Activated CD8-positive, alpha-beta T cell treated with anti-CD3 and anti-CD28 coated beads for 36 hours (primary cell): ENCODE data around the gene DLG1. TPM values are rescaled to one million over a fixed set of nuclear protein-coding genes. Genes with fewer than 3 reads are reported as not detected.

Experiments
- ATAC-seq: fragments of 200-7000 bp; cut with Tn5 transposase; one replicate; pipeline ENCODE4 v1.10.0; 2021; ENCODE audit warnings: mild to moderate bottlenecking, moderate library complexity
- CTCF ChIA-PET: fragments of 350-600 bp; sonication (Branson Sonifier 250); formaldehyde crosslinking; loops from one replicate; lab custom pipeline; 2021; ENCODE audit warnings: antibody characterized with exemption; lab: Charles Lee
- POLR2A ChIA-PET: fragments of 350-600 bp; sonication (Branson Sonifier 250); formaldehyde crosslinking; loops from one replicate; lab custom pipeline; 2021; ENCODE audit warnings: antibody characterized with exemption; lab: Charles Lee
- DNase-seq: peaks from one replicate; pipeline ENCODE4 v3.0.0-alpha.2; 2020
- H3K27ac Mint-ChIP-seq: one replicate; pipeline ENCODE4 v1.8.0; 2021; ENCODE audit warnings: mild to moderate bottlenecking, mixed read lengths
- H3K27me3 Mint-ChIP-seq: one replicate; pipeline ENCODE4 v1.8.0; 2021; ENCODE audit warnings: mixed read lengths
- H3K36me3 Mint-ChIP-seq: one replicate; pipeline ENCODE4 v1.8.0; 2021; ENCODE audit warnings: low read depth, mixed read lengths
- H3K4me1 Mint-ChIP-seq: one replicate; pipeline ENCODE4 v1.8.0; 2021; ENCODE audit warnings: low read depth, mixed read lengths
- H3K4me3 Mint-ChIP-seq: one replicate; pipeline ENCODE4 v1.8.0; 2021; ENCODE audit warnings: mild to moderate bottlenecking, moderate library complexity, mixed read lengths
- H3K9me3 Mint-ChIP-seq: one replicate; pipeline ENCODE4 v1.8.0; 2021; ENCODE audit warnings: mixed read lengths
- intact Hi-C: fragments of 100-400 bp; cut with micrococcal nuclease; formaldehyde crosslinking; loops from one replicate; pipeline ENCODE4 v1.10.0; 2022
- total RNA-seq, 2 experiments: library from RNA; stranded (reverse); gene quantifications; one replicate each; pipeline ENCODE4 v1.2.3, GENCODE V29; 2021
- TF ChIP-seq, protein P1 (sequence below): fragments of 200-600 bp; IDR thresholded peaks from one replicate; pipeline ENCODE4 v1.8.0; 2022; ENCODE audit warnings: antibody characterized with exemption, mild to moderate bottlenecking

Gene DLG1
- total RNA-seq, 2 experiments from 2014 or later, result 57.6 to 62.2 TPM

DNA sequence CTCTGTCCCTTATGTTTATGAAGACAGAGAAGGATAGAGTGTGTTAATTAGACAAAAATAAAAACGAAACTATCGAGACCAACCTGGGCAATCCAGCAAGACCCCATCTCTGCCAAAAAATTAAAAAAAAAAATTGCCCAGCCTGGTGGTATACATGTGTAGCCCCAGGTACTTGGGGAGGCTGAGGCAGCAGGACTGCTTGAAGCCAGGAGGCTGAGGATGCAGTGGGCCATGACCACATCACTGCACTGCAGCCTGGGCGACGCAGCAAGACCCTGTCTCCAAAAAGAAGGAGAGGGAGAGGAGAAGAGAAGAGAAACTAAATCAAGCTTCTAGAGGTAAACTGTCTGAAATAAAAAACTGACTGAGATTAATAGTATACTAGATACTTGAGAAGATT lies 32.1 kb downstream of the DLG1 start:
- H3K27me3 Mint-ChIP-seq, result no peaks in the 10 kb centered on the region

DNA sequence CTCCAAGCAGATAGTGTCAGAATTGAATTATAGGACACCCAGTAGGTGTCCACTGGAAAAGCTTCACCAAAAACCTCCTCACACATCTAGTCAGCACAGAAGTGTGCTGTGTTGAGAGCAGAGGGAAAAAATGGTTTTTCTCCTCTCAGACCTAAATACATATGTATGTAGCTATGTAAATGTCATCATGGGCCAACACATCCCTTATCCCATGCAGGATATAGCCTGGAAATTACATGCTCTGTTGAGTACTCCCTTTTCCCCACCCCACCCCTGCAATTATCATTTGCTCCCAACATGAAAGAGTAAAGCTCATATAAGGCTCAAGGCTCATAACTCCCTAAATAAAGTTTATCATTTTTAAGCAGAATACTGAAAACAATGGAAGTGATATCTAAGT lies 35.7 kb downstream of the DLG1 start:
- H3K36me3 Mint-ChIP-seq, result peaks cover 5% of the 10 kb centered on the region
- no peaks in the 10 kb centered on the region for H3K27me3 Mint-ChIP-seq
- TF ChIP-seq, protein P1, sequence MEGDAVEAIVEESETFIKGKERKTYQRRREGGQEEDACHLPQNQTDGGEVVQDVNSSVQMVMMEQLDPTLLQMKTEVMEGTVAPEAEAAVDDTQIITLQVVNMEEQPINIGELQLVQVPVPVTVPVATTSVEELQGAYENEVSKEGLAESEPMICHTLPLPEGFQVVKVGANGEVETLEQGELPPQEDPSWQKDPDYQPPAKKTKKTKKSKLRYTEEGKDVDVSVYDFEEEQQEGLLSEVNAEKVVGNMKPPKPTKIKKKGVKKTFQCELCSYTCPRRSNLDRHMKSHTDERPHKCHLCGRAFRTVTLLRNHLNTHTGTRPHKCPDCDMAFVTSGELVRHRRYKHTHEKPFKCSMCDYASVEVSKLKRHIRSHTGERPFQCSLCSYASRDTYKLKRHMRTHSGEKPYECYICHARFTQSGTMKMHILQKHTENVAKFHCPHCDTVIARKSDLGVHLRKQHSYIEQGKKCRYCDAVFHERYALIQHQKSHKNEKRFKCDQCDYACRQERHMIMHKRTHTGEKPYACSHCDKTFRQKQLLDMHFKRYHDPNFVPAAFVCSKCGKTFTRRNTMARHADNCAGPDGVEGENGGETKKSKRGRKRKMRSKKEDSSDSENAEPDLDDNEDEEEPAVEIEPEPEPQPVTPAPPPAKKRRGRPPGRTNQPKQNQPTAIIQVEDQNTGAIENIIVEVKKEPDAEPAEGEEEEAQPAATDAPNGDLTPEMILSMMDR, result no peak
- H3K9me3 Mint-ChIP-seq, result no peaks in the 10 kb centered on the region
- ATAC-seq, result no peak
- intact Hi-C loops, result no loop called here
- DNase-seq, result no peak
- CTCF ChIA-PET, result interaction anchor here (1.0 to 1.2 kb wide), 2 partner anchors 239 to 247 kb away, joined by 3 to 5 read pairs; no protein-coding TSS in a partner anchor
- H3K27ac Mint-ChIP-seq, result no peak overlapping the region
- peaks cover 46% of the 10 kb centered on the region for H3K4me1 Mint-ChIP-seq
- POLR2A ChIA-PET, result no interaction called here
- H3K4me3 Mint-ChIP-seq, result no peak overlapping the region

More for the DNA sequence above, 32.1 kb downstream of the DLG1 start:
- no peak overlapping the region for H3K4me3 Mint-ChIP-seq
- no peak overlapping the region for H3K27ac Mint-ChIP-seq
- peaks cover 33% of the 10 kb centered on the region for H3K4me1 Mint-ChIP-seq
- ChIA-PET CTCF (interaction anchor here (1.4 to 1.9 kb wide), 2 partner anchors 10 to 237 kb away, joined by 3 to 13 read pairs; partner anchors contain the start of gene MELTF), POLR2A (interaction anchor here (0.7 kb wide), 1 partner anchor 438 kb away, joined by 3 read pairs; no protein-coding TSS in a partner anchor)
- ATAC-seq (no peak), DNase-seq (no peak)
- H3K36me3 Mint-ChIP-seq, result peaks cover 4% of the 10 kb centered on the region
- TF ChIP-seq, protein P1, result no peak
- intact Hi-C loops, result no loop called here
- H3K9me3 Mint-ChIP-seq, result no peaks in the 10 kb centered on the region

DNA sequence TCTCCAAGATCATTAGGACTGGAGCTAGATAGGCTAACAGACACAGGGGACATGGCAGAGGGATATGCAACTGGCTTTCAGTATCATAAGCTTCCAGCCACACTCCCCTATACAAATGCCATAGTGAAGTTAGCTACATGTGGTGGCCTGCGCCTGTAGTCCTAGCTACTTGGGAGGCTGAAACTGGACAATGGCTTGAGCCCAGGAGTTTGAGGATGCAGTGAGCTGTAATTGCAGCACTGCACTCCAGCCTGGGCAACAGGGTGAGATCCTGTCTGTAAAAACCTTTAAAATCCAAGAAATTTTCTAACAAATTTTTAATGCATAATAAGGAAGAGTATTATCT lies 37.3 kb downstream of the DLG1 start:
- DNase-seq (no peak), ATAC-seq (no peak)
- ChIA-PET CTCF (interaction anchor here (1.9 kb wide), 1 partner anchor 241 kb away, joined by 7 read pairs; no protein-coding TSS in a partner anchor), POLR2A (interaction anchor here (1.1 kb wide), 1 partner anchor 14 kb away, joined by 3 read pairs; no protein-coding TSS in a partner anchor)
- H3K4me1 Mint-ChIP-seq, result peaks cover 47% of the 10 kb centered on the region
- H3K27ac Mint-ChIP-seq, result no peak overlapping the region
- H3K27me3 Mint-ChIP-seq, result no peaks in the 10 kb centered on the region
- TF ChIP-seq, protein P1, result no peak
- H3K4me3 Mint-ChIP-seq, result no peak overlapping the region
- intact Hi-C loops, result no loop called here
- peaks cover 5% of the 10 kb centered on the region for H3K36me3 Mint-ChIP-seq
- no peaks in the 10 kb centered on the region for H3K9me3 Mint-ChIP-seq

DNA sequence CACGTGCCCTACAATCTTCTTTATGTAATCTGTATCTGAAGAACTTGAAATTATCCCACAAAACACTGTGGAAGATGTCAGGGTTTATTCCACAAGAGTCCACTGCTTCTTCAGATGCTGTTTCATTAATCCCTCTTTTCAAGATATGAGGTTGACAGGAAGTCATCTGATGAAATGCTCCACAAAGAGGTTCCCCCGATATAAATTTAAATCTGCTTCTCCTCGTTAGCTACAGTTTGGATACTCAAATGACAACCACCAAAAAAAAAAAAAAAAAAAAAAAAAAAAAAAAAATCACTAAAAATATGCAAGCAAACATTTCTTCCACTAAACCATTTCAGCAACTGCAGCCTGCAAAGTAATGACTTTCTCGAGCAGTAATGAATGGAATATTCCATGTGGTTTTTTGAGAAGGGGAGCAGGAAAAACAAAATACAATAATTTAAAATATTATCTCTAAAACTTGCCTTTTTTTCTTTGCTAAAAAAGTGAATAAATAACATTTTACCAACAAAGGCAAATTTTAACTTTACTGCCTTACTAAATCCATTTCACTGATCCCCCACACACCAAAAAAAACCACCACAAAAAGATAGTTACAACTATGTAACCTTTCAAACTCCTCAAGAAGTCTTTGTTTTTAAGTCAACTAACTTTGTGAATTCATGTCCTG lies 37.8 kb downstream of the DLG1 start:
- H3K27ac Mint-ChIP-seq, result no peak overlapping the region
- no peak overlapping the region for H3K4me3 Mint-ChIP-seq
- intact Hi-C loops, result no loop called here
- H3K27me3 Mint-ChIP-seq, result no peaks in the 10 kb centered on the region
- CTCF ChIA-PET, result interaction anchor here (1.9 kb wide), 1 partner anchor 241 kb away, joined by 7 read pairs; no protein-coding TSS in a partner anchor
- H3K36me3 Mint-ChIP-seq, result peaks cover 7% of the 10 kb centered on the region
- H3K9me3 Mint-ChIP-seq, result no peaks in the 10 kb centered on the region
- ATAC-seq (no peak), DNase-seq (no peak)
- POLR2A ChIA-PET, result interaction anchor here (1.1 kb wide), 1 partner anchor 15 kb away, joined by 3 read pairs; no protein-coding TSS in a partner anchor
- H3K4me1 Mint-ChIP-seq, result peaks cover 47% of the 10 kb centered on the region
- TF ChIP-seq, protein P1, result no peak

DNA sequence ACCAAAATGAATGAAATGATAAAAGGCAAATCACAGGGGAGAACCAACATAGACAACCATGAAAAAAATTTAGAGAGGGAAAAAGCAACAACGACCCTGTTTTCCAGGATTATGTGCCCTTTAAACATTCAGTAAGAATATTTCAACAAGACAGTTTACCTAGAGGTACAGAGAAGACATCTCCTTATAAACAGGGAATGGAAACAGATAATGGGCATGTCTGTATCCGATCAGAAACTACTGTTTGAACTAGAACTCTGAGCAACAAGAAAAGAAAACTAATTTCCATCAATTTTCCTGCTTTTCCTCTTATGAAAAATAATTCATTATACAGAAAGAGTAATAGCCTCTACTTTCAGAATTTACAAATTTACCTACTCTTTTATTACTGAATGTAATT lies 39.3 kb downstream of the DLG1 start:
- Mint-ChIP-seq H3K4me1 (peaks cover 56% of the 10 kb centered on the region), H3K27ac (no peak overlapping the region), H3K9me3 (no peaks in the 10 kb centered on the region), H3K27me3 (no peaks in the 10 kb centered on the region), H3K4me3 (no peak overlapping the region), H3K36me3 (peaks cover 6% of the 10 kb centered on the region)
- CTCF ChIA-PET, result interaction anchor here (1.4 to 4.0 kb wide), 4 partner anchors 9 to 243 kb away, joined by 6 to 60 read pairs (median 39); partner anchors contain the start of gene DLG1
- no peak for DNase-seq
- TF ChIP-seq, protein P1, result no peak
- ATAC-seq, result no peak
- POLR2A ChIA-PET, result no interaction called here
- intact Hi-C loops, result loop anchor here (10.0 kb wide), 1 partner anchor 196 kb away; no protein-coding TSS in a partner anchor
